ENCODE measurements around the gene AGTR1.

DNA sequence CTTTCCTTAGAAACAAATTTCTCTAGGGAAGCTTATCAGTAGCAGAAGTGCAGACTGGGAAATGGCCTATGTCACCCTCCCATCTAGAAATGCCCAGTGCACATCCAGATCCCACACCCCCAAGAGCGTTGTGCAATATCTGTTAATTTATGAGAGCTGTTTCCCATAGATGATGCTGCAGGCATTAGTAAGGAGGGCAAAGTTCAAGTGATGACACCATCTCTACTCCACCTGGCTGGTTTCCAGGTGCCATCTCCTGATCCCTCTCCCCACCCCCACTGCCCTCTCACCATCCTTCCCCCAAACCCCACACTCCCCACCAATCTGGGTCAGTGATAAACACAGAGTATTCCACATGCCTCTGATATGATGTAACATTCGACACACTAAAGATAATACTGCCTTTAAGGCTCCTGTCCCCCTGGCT, 39.4 kb downstream of the AGTR1 start:
- TF ChIP-seq, protein P1, sequence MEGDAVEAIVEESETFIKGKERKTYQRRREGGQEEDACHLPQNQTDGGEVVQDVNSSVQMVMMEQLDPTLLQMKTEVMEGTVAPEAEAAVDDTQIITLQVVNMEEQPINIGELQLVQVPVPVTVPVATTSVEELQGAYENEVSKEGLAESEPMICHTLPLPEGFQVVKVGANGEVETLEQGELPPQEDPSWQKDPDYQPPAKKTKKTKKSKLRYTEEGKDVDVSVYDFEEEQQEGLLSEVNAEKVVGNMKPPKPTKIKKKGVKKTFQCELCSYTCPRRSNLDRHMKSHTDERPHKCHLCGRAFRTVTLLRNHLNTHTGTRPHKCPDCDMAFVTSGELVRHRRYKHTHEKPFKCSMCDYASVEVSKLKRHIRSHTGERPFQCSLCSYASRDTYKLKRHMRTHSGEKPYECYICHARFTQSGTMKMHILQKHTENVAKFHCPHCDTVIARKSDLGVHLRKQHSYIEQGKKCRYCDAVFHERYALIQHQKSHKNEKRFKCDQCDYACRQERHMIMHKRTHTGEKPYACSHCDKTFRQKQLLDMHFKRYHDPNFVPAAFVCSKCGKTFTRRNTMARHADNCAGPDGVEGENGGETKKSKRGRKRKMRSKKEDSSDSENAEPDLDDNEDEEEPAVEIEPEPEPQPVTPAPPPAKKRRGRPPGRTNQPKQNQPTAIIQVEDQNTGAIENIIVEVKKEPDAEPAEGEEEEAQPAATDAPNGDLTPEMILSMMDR (IDR thresholded peaks at IDR 0.05; ENCODE audit: extremely low read depth in 1 of 2, insufficient read depth in 1 of 2, low read depth in 1 of 2, low read length in 2 of 2), result no peak
- no peak for TF ChIP-seq FOS (IDR thresholded peaks at IDR 0.05; ENCODE audit: borderline replicate concordance, insufficient read depth, low read length)
- TF ChIP-seq, protein P2, sequence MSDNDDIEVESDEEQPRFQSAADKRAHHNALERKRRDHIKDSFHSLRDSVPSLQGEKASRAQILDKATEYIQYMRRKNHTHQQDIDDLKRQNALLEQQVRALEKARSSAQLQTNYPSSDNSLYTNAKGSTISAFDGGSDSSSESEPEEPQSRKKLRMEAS (IDR thresholded peaks at IDR 0.05; ENCODE audit: insufficient read depth, insufficient read length), result no peak
- TF ChIP-seq POLR2AphosphoS5 (IDR thresholded peaks at IDR 0.05; ENCODE audit: insufficient read depth, low read depth, low read length), result no peak
- TF ChIP-seq POLR2A (IDR thresholded peaks at IDR 0.05; ENCODE audit: low read depth, low read length), result no peak
- TF ChIP-seq EZH2 (IDR thresholded peaks at IDR 0.05; ENCODE audit: borderline replicate concordance, low read depth, low read length, severe bottlenecking), result no peak
- TF ChIP-seq MYC (IDR thresholded peaks at IDR 0.05; ENCODE audit: low read depth, low read length), result no peak

All from endothelial cell of umbilical vein (primary cell).